Measurements from ENCODE around the gene CENPS.
"Not testable (repeated sequence)": the region's sequence is repeated elsewhere in the genome, so short reads cannot be mapped to it uniquely, and the experiment has no call there.

Gene CENPS

GRCh38 chr1:10474309-10474612, 44.0 kb downstream of the CENPS start:
- H3K79me2 ChIP-seq (ENCODE audit: control insufficient read depth, insufficient read depth, low read length, poor library complexity), result peaks cover 11% of the 10 kb centered on the region
- not testable (repeated sequence) for H3K14ac ChIP-seq (ENCODE audit: low read length); H3K9me3 ChIP-seq (ENCODE audit: insufficient read depth, low read depth, low read length); H2AK5ac ChIP-seq (ENCODE audit: low read length); H2BK120ac ChIP-seq (ENCODE audit: insufficient read depth, low read length, poor library complexity); H2BK5ac ChIP-seq (ENCODE audit: low read depth, low read length, poor library complexity); H3K4me3 ChIP-seq (ENCODE audit: low read depth, low read length); H3K27ac ChIP-seq (ENCODE audit: low read depth, low read length); H2BK12ac ChIP-seq (ENCODE audit: low read length); H3K4me1 ChIP-seq (ENCODE audit: control insufficient read depth in 1 of 2, insufficient read depth in 2 of 2, low read length in 2 of 2); H3K4ac ChIP-seq (ENCODE audit: low read depth, low read length); H4K91ac ChIP-seq (ENCODE audit: low read depth, low read length); DNase-seq; H3K18ac ChIP-seq (ENCODE audit: low read length); H3K36me3 ChIP-seq (ENCODE audit: control insufficient read depth in 1 of 2, insufficient read depth in 2 of 2, low read length in 2 of 2); H3K23ac ChIP-seq (ENCODE audit: low read length); H3K27me3 ChIP-seq (ENCODE audit: insufficient read depth, low read length); H3K9ac ChIP-seq (ENCODE audit: low read length)
- H2AFZ ChIP-seq (ENCODE audit: insufficient read depth, low read length, poor library complexity), result peak overlapping the region; percentile 80
- H4K12ac ChIP-seq (ENCODE audit: low read depth, low read length), result peak overlapping the region; percentile 56
- peak overlapping the region; percentile 64 for H3K4me2 ChIP-seq (ENCODE audit: low read length)
- H4K8ac ChIP-seq (ENCODE audit: low read depth, low read length), result peak overlapping the region; percentile 91
- peaks cover 13% of the 10 kb centered on the region for H3K79me1 ChIP-seq (ENCODE audit: low read length)
- WGBS (ENCODE audit: extremely low coverage, insufficient coverage, insufficient read length), result no CpG with 5 or more reads among the region's 10 CpGs

- Histone ChIP-seq H3K18ac (ENCODE audit: low read length) (peak within 1 kb of the TSS; percentile 79), H3K4me1 (ENCODE audit: control insufficient read depth in 1 of 2, insufficient read depth in 2 of 2, low read length in 2 of 2) (peaks cover 2 to 4% of the 10 kb centered on the region in 2 experiments), H4K91ac (ENCODE audit: low read depth, low read length) (peak within 1 kb of the TSS; percentile 78), H2BK120ac (ENCODE audit: insufficient read depth, low read length, poor library complexity) (peak within 1 kb of the TSS; percentile 83), H4K12ac (ENCODE audit: low read depth, low read length) (peak within 1 kb of the TSS; percentile 79), H3K23ac (ENCODE audit: low read length) (no peak within 1 kb of the TSS), H3K4ac (ENCODE audit: low read depth, low read length) (peak within 1 kb of the TSS; percentile 18), H2AK5ac (ENCODE audit: low read length) (no peak within 1 kb of the TSS), H3K79me1 (ENCODE audit: low read length) (peaks cover 13% of the 10 kb centered on the region), H2BK5ac (ENCODE audit: low read depth, low read length, poor library complexity) (peak within 1 kb of the TSS; percentile 78), H4K8ac (ENCODE audit: low read depth, low read length) (peak within 1 kb of the TSS; percentile 91), H3K9ac (ENCODE audit: low read length) (peak within 1 kb of the TSS; percentile 90), H3K36me3 (ENCODE audit: control insufficient read depth in 1 of 2, insufficient read depth in 2 of 2, low read length in 2 of 2) (peaks cover 0 to 3% of the 10 kb centered on the region in 2 experiments), H3K4me3 (ENCODE audit: low read depth, low read length) (peak within 1 kb of the TSS; percentile 93), H3K4me2 (ENCODE audit: low read length) (peak within 1 kb of the TSS; percentile 90), H3K79me2 (ENCODE audit: control insufficient read depth, insufficient read depth, low read length, poor library complexity) (peaks cover 11% of the 10 kb centered on the region), H2AFZ (ENCODE audit: insufficient read depth, low read length, poor library complexity) (peak within 1 kb of the TSS; percentile 80), H2BK12ac (ENCODE audit: low read length) (no peak within 1 kb of the TSS), H3K14ac (ENCODE audit: low read length) (peak within 1 kb of the TSS; percentile 79), H3K27me3 (ENCODE audit: insufficient read depth, low read length) (no peaks in the 10 kb centered on the region), H3K27ac (ENCODE audit: low read depth, low read length) (no peak within 1 kb of the TSS), H3K9me3 (ENCODE audit: insufficient read depth, low read depth, low read length) (no peaks in the 10 kb centered on the region)
- peak; percentile 82 to 92 for DNase-seq
- no CpG with 5 or more reads among the region's 50 CpGs for WGBS (ENCODE audit: extremely low coverage, insufficient coverage, insufficient read length)
Measured at GRCh38 chr1:10474613-10475507, 44.6 kb downstream of the CENPS start, which contains the start of gene PEX14. Gene PEX14 (plus strand): TSS chr1:10474950. CDS start chr1:10474967, 17 bp downstream.

- H3K18ac ChIP-seq (ENCODE audit: low read length), result no peak overlapping the region
- peaks cover 13% of the 10 kb centered on the region for H3K79me1 ChIP-seq (ENCODE audit: low read length)
- peaks cover 11% of the 10 kb centered on the region for H3K79me2 ChIP-seq (ENCODE audit: control insufficient read depth, insufficient read depth, low read length, poor library complexity)
- H3K4me2 ChIP-seq (ENCODE audit: low read length), result peak overlapping the region; percentile 90
- H3K9me3 ChIP-seq (ENCODE audit: insufficient read depth, low read depth, low read length), result no peaks in the 10 kb centered on the region
- no peak for DNase-seq
- peak overlapping the region; percentile 79 for H4K12ac ChIP-seq (ENCODE audit: low read depth, low read length)
- H2BK5ac ChIP-seq (ENCODE audit: low read depth, low read length, poor library complexity), result peak overlapping the region; percentile 78
- peak overlapping the region; percentile 57 for H4K91ac ChIP-seq (ENCODE audit: low read depth, low read length)
- no peak overlapping the region for H2AK5ac ChIP-seq (ENCODE audit: low read length)
- peak overlapping the region; percentile 79 for H3K14ac ChIP-seq (ENCODE audit: low read length)
- H4K8ac ChIP-seq (ENCODE audit: low read depth, low read length), result peak overlapping the region; percentile 91
- H3K9ac ChIP-seq (ENCODE audit: low read length), result peak overlapping the region; percentile 90
- H2BK12ac ChIP-seq (ENCODE audit: low read length), result no peak overlapping the region
- WGBS (ENCODE audit: extremely low coverage, insufficient coverage, insufficient read length), result no CpG with 5 or more reads among the region's 13 CpGs
- H3K4me3 ChIP-seq (ENCODE audit: low read depth, low read length), result peak overlapping the region; percentile 93
- peak overlapping the region; percentile 54 for H2BK120ac ChIP-seq (ENCODE audit: insufficient read depth, low read length, poor library complexity)
- no peaks in the 10 kb centered on the region for H3K27me3 ChIP-seq (ENCODE audit: insufficient read depth, low read length)
- H3K4ac ChIP-seq (ENCODE audit: low read depth, low read length), result peak overlapping the region; percentile 18
- peaks cover 2 to 4% of the 10 kb centered on the region in 2 experiments for H3K4me1 ChIP-seq (ENCODE audit: control insufficient read depth in 1 of 2, insufficient read depth in 2 of 2, low read length in 2 of 2)
- peaks cover 0 to 3% of the 10 kb centered on the region in 2 experiments for H3K36me3 ChIP-seq (ENCODE audit: control insufficient read depth in 1 of 2, insufficient read depth in 2 of 2, low read length in 2 of 2)
- H3K27ac ChIP-seq (ENCODE audit: low read depth, low read length), result no peak overlapping the region
- peak overlapping the region; percentile 58 for H2AFZ ChIP-seq (ENCODE audit: insufficient read depth, low read length, poor library complexity)
- no peak overlapping the region for H3K23ac ChIP-seq (ENCODE audit: low read length)
Measured at GRCh38 chr1:10475510-10475909, 45.3 kb downstream of the CENPS start.

- Histone ChIP-seq H2BK12ac (ENCODE audit: low read length) (no peak overlapping the region), H4K91ac (ENCODE audit: low read depth, low read length) (no peak overlapping the region), H3K14ac (ENCODE audit: low read length) (no peak overlapping the region), H3K4me2 (ENCODE audit: low read length) (no peak overlapping the region), H3K36me3 (ENCODE audit: control insufficient read depth in 1 of 2, insufficient read depth in 2 of 2, low read length in 2 of 2) (peaks cover 0 to 3% of the 10 kb centered on the region in 2 experiments), H2AFZ (ENCODE audit: insufficient read depth, low read length, poor library complexity) (no peak overlapping the region), H3K23ac (ENCODE audit: low read length) (no peak overlapping the region), H4K12ac (ENCODE audit: low read depth, low read length) (no peak overlapping the region), H3K4me3 (ENCODE audit: low read depth, low read length) (no peak overlapping the region), H2BK120ac (ENCODE audit: insufficient read depth, low read length, poor library complexity) (no peak overlapping the region), H2BK5ac (ENCODE audit: low read depth, low read length, poor library complexity) (no peak overlapping the region), H3K4me1 (ENCODE audit: control insufficient read depth in 1 of 2, insufficient read depth in 2 of 2, low read length in 2 of 2) (peaks cover 2 to 4% of the 10 kb centered on the region in 2 experiments), H2AK5ac (ENCODE audit: low read length) (no peak overlapping the region), H3K9me3 (ENCODE audit: insufficient read depth, low read depth, low read length) (no peaks in the 10 kb centered on the region), H3K27ac (ENCODE audit: low read depth, low read length) (no peak overlapping the region), H3K4ac (ENCODE audit: low read depth, low read length) (no peak overlapping the region), H3K9ac (ENCODE audit: low read length) (no peak overlapping the region), H4K8ac (ENCODE audit: low read depth, low read length) (no peak overlapping the region), H3K79me2 (ENCODE audit: control insufficient read depth, insufficient read depth, low read length, poor library complexity) (peaks cover 7% of the 10 kb centered on the region), H3K79me1 (ENCODE audit: low read length) (peaks cover 7% of the 10 kb centered on the region), H3K27me3 (ENCODE audit: insufficient read depth, low read length) (no peaks in the 10 kb centered on the region), H3K18ac (ENCODE audit: low read length) (no peak overlapping the region)
- peak; percentile 56 to 79 for DNase-seq
- no CpG with 5 or more reads among the region's 8 CpGs for WGBS (ENCODE audit: extremely low coverage, insufficient coverage, insufficient read length)
Measured at GRCh38 chr1:10479296-10479695, 49.1 kb downstream of the CENPS start.
